HepG2 (cell line): ENCODE results near the gene ZNF428.

Source experiments
- ATF7 ChIP-seq, 2 experiments: fragments of 450-650 bp in 1 of 2; sonication (generic) in 1 of 2; formaldehyde crosslinking in 1 of 2; IDR thresholded peaks; 2 replicates each; pipeline versions ENCODE4 v1.4.0 to v1.6.1; 2016 to 2020; ENCODE audit warnings: antibody characterized with exemption in 1 of 2, mild to moderate bottlenecking in 1 of 2, missing genetic modification reagents in 1 of 2
- CCAR2 ChIP-seq: fragments of 200-400 bp; formaldehyde crosslinking; optimal IDR thresholded peaks from 2 replicates; pipeline ENCODE3; 2018; ENCODE audit warnings: low read depth, mild to moderate bottlenecking, low read length, moderate library complexity
- EZH2 ChIP-seq: conservative IDR thresholded peaks from 2 replicates; pipeline ENCODE4 v1.6.1; 2012; ENCODE audit warnings: mild to moderate bottlenecking, low read depth, low read length, moderate library complexity
- MYC ChIP-seq: sonication (generic); formaldehyde crosslinking; IDR thresholded peaks from 2 replicates; pipeline ENCODE4 v1.9.0; 2021; ENCODE audit warnings: missing genetic modification reagents, borderline replicate concordance
- SMAD3 ChIP-seq: sonication (generic); formaldehyde crosslinking; IDR thresholded peaks from 2 replicates; pipeline ENCODE4 v1.4.0; 2020; ENCODE audit warnings: missing genetic modification reagents
- STAG1 ChIP-seq: sonication (generic); formaldehyde crosslinking; IDR thresholded peaks from 2 replicates; pipeline ENCODE4 v1.4.0; 2020; ENCODE audit warnings: missing genetic modification reagents
- YY1 ChIP-seq: IDR thresholded peaks from 2 replicates; pipeline ENCODE4 v1.6.1; 2011; ENCODE audit warnings: low read length, low read depth, moderate library complexity, mild to moderate bottlenecking; ENCODE audit not compliant: insufficient read depth, insufficient replicate concordance
- ZBTB3 ChIP-seq: sonication (generic); formaldehyde crosslinking; IDR thresholded peaks from 2 replicates; pipeline ENCODE4 v1.4.0; 2020; ENCODE audit warnings: low read depth, mild to moderate bottlenecking, moderate library complexity, missing genetic modification reagents, borderline replicate concordance
- TF ChIP-seq, protein P1 (sequence below): sonication (generic); formaldehyde crosslinking; IDR thresholded peaks from 2 replicates; pipeline ENCODE4 v1.5.0; 2020; ENCODE audit warnings: mild to moderate bottlenecking, missing genetic modification reagents, moderate library complexity
- TF ChIP-seq, protein P2 (sequence below): sonication (generic); formaldehyde crosslinking; IDR thresholded peaks from 2 replicates; pipeline ENCODE4 v1.4.0; 2020; ENCODE audit warnings: missing genetic modification reagents, borderline replicate concordance
- TF ChIP-seq, protein P3 (sequence below): sonication (generic); formaldehyde crosslinking; IDR thresholded peaks from 2 replicates; pipeline ENCODE4 v1.4.0; 2020; ENCODE audit warnings: low read depth, missing genetic modification reagents

DNA sequence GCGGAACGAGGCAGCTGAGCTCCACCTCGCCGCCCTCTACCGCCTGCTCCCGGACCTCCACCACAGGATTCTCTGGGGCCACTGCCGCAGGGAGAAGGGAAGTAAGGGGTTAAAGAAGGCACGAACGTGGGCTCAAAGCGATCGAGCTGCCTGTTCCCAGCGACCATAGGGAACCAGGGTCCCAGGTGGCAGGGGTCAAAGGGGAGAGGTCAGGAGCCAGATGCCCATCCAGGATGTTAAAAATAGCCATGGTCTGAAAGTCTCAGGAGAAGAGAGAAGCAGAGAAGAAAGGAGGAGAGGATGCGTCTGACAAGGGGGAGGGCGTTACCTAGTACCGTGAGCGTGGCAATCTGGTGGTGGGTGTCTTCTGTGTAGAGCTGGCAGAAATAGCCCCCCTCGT is 7.4 kb upstream of the ZNF428 start:
- TF ChIP-seq EZH2, result no peak
- TF ChIP-seq SMAD3 (CRISPR knock-in tag), result no peak
- TF ChIP-seq, protein P1, sequence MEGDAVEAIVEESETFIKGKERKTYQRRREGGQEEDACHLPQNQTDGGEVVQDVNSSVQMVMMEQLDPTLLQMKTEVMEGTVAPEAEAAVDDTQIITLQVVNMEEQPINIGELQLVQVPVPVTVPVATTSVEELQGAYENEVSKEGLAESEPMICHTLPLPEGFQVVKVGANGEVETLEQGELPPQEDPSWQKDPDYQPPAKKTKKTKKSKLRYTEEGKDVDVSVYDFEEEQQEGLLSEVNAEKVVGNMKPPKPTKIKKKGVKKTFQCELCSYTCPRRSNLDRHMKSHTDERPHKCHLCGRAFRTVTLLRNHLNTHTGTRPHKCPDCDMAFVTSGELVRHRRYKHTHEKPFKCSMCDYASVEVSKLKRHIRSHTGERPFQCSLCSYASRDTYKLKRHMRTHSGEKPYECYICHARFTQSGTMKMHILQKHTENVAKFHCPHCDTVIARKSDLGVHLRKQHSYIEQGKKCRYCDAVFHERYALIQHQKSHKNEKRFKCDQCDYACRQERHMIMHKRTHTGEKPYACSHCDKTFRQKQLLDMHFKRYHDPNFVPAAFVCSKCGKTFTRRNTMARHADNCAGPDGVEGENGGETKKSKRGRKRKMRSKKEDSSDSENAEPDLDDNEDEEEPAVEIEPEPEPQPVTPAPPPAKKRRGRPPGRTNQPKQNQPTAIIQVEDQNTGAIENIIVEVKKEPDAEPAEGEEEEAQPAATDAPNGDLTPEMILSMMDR (CRISPR knock-in tag), result no peak
- no peak for TF ChIP-seq ZBTB3 (CRISPR knock-in tag)
- TF ChIP-seq CCAR2, result no peak
- TF ChIP-seq STAG1 (CRISPR knock-in tag), result no peak
- TF ChIP-seq, protein P2, sequence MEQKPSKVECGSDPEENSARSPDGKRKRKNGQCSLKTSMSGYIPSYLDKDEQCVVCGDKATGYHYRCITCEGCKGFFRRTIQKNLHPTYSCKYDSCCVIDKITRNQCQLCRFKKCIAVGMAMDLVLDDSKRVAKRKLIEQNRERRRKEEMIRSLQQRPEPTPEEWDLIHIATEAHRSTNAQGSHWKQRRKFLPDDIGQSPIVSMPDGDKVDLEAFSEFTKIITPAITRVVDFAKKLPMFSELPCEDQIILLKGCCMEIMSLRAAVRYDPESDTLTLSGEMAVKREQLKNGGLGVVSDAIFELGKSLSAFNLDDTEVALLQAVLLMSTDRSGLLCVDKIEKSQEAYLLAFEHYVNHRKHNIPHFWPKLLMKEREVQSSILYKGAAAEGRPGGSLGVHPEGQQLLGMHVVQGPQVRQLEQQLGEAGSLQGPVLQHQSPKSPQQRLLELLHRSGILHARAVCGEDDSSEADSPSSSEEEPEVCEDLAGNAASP, result no peak
- no peak for TF ChIP-seq MYC
- TF ChIP-seq ATF7 (IDR thresholded peaks at IDR 0.05), result no peak
- TF ChIP-seq ATF7 (CRISPR knock-in tag; IDR thresholded peaks at IDR 0.05), result no peak
- TF ChIP-seq, protein P3, sequence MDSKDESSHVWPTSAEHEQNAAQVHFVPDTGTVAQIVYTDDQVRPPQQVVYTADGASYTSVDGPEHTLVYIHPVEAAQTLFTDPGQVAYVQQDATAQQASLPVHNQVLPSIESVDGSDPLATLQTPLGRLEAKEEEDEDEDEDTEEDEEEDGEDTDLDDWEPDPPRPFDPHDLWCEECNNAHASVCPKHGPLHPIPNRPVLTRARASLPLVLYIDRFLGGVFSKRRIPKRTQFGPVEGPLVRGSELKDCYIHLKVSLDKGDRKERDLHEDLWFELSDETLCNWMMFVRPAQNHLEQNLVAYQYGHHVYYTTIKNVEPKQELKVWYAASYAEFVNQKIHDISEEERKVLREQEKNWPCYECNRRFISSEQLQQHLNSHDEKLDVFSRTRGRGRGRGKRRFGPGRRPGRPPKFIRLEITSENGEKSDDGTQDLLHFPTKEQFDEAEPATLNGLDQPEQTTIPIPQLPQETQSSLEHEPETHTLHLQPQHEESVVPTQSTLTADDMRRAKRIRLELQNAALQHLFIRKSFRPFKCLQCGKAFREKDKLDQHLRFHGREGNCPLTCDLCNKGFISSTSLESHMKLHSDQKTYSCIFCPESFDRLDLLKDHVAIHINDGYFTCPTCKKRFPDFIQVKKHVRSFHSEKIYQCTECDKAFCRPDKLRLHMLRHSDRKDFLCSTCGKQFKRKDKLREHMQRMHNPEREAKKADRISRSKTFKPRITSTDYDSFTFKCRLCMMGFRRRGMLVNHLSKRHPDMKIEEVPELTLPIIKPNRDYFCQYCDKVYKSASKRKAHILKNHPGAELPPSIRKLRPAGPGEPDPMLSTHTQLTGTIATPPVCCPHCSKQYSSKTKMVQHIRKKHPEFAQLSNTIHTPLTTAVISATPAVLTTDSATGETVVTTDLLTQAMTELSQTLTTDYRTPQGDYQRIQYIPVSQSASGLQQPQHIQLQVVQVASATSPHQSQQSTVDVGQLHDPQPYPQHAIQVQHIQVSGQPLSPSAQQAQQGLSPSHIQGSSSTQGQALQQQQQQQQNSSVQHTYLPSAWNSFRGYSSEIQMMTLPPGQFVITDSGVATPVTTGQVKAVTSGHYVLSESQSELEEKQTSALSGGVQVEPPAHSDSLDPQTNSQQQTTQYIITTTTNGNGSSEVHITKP (CRISPR knock-in tag), result no peak
- TF ChIP-seq YY1, result no peak
